ENCODE measurements around the gene AEN.

DNA sequence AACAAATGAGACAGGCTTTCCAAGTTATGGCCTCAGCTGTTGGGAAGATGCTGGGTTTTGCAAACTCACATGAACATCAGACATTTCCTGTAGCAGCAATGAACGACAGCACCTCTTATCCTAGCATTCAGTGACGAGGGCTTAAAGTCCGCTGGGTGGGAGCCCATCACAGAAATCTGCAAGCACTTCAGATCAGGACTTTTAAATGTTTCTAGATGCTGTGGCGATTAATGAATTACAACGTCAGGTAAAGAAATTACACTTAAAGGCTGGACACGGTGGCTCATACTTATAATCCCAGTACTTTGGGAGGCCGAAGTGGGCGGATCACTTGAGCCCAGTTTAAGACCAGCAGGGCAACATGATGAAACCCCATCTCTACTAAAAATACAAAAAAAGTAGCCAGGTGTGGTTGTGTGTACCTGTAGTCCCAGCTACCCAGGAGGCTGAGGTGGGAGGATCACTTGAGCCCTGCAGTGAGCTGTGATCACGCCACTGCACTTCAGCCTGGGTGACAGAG lies 3.9 kb downstream of the AEN start:
- no peak for TF ChIP-seq EZH2 (IDR thresholded peaks at IDR 0.05; ENCODE audit: insufficient read depth, poor library complexity, severe bottlenecking)
- no peak for TF ChIP-seq EZH2phosphoT487 (IDR thresholded peaks at IDR 0.05; ENCODE audit: insufficient read depth, low read depth)

Measured in GM23248 (cell line).